Neural crest cell (in vitro differentiated cells): ENCODE data around the gene RSPH6A. TPM values are rescaled to one million over a fixed set of nuclear protein-coding genes. Genes with fewer than 3 reads are reported as not detected.

Source experiments
- DNase-seq: peaks from one replicate; pipeline ENCODE4 v3.0.0; 2021; ENCODE audit warnings: low read depth, mixed read lengths, low spot score
- H3K27ac Mint-ChIP-seq: one replicate; pipeline ENCODE4 v1.8.0; 2021; ENCODE audit warnings: mild to moderate bottlenecking, mixed read lengths; ENCODE audit not compliant: unreplicated experiment
- H3K27me3 Mint-ChIP-seq: 2 replicates; pipeline ENCODE4 v1.8.0; 2021; ENCODE audit warnings: low read depth, mild to moderate bottlenecking, mixed read lengths
- H3K36me3 Mint-ChIP-seq: 2 replicates; pipeline ENCODE4 v1.8.0; 2021; ENCODE audit warnings: low read depth, mild to moderate bottlenecking, mixed read lengths
- H3K4me1 Mint-ChIP-seq: 2 replicates; pipeline ENCODE4 v1.8.0; 2021; ENCODE audit warnings: mixed read lengths
- H3K4me3 Mint-ChIP-seq: one replicate; pipeline ENCODE4 v1.8.0; 2021; ENCODE audit warnings: mild to moderate bottlenecking, mixed read lengths
- H3K9me3 Mint-ChIP-seq: 2 replicates; pipeline ENCODE4 v1.8.0; 2021; ENCODE audit warnings: mixed read lengths
- total RNA-seq: library from RNA; stranded (reverse); gene quantifications from 2 replicates; pipeline ENCODE4 v1.2.1, GENCODE V29; 2021
- TF ChIP-seq, protein P1 (sequence below): fragments of 200-600 bp; sonication (generic); conservative IDR thresholded peaks from 2 replicates; pipeline ENCODE4 v1.5.0; 2021; ENCODE audit warnings: antibody characterized with exemption, mild to moderate bottlenecking

Gene RSPH6A
- total RNA-seq, 1 donor from 2014 or later, result 0.44 TPM

DNA sequence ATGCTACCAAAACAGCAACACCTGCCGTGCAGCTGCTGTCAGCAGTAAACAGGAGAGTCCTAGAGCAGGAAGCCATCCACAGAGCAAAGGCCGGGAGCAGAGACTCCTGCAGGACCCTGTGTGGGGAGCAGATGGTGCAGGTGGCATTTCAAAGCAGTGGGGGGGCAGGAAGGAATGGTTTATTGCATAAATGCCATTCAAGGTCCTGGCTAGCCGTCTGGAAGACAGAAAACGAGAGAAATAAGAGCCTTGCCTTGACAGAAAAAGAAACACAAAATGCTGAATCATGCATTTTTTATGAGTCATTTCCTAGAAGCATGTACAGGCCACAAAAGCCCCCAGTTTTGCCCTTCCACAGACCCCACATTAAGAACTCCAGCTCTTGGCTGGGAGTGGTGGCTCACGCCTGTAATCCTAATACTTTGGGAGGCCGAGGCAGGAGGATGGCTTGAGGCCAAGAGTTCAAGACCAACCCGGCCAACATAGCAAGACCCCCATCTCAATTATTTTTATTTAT lies 5.4 kb downstream of the RSPH6A start:
- Mint-ChIP-seq H3K4me1 (peaks cover 5% of the 10 kb centered on the region), H3K27me3 (no peaks in the 10 kb centered on the region), H3K36me3 (no peaks in the 10 kb centered on the region), H3K27ac (peak overlapping the region; percentile 83), H3K9me3 (no peaks in the 10 kb centered on the region), H3K4me3 (no peak overlapping the region)
- TF ChIP-seq, protein P1, sequence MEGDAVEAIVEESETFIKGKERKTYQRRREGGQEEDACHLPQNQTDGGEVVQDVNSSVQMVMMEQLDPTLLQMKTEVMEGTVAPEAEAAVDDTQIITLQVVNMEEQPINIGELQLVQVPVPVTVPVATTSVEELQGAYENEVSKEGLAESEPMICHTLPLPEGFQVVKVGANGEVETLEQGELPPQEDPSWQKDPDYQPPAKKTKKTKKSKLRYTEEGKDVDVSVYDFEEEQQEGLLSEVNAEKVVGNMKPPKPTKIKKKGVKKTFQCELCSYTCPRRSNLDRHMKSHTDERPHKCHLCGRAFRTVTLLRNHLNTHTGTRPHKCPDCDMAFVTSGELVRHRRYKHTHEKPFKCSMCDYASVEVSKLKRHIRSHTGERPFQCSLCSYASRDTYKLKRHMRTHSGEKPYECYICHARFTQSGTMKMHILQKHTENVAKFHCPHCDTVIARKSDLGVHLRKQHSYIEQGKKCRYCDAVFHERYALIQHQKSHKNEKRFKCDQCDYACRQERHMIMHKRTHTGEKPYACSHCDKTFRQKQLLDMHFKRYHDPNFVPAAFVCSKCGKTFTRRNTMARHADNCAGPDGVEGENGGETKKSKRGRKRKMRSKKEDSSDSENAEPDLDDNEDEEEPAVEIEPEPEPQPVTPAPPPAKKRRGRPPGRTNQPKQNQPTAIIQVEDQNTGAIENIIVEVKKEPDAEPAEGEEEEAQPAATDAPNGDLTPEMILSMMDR, result no peak
- no peak for DNase-seq

DNA sequence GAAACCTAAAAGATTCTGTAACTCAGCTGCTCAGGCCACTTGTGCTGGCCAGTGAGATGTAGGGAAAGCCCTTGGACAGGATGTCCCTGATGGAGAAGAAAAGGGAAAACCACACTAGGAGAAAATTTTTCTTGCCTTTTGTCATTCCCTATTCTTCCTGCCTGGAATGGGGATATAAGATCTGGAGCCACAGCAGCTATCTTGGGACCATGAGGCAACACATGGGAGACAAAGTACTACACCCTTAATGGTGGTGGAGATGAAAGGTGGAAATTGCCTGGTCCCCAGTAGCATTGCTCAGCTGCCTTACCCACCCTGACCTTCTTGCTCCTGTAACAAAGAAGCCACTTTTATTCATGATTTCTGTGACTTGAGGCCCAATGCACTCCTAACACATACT lies 9.4 kb downstream of the RSPH6A start:
- TF ChIP-seq, protein P1, result no peak
- H3K9me3 Mint-ChIP-seq, result no peaks in the 10 kb centered on the region
- peaks cover 5% of the 10 kb centered on the region for H3K4me1 Mint-ChIP-seq
- no peak overlapping the region for H3K4me3 Mint-ChIP-seq
- no peaks in the 10 kb centered on the region for H3K27me3 Mint-ChIP-seq
- DNase-seq, result no peak
- no peak overlapping the region for H3K27ac Mint-ChIP-seq
- no peaks in the 10 kb centered on the region for H3K36me3 Mint-ChIP-seq

DNA sequence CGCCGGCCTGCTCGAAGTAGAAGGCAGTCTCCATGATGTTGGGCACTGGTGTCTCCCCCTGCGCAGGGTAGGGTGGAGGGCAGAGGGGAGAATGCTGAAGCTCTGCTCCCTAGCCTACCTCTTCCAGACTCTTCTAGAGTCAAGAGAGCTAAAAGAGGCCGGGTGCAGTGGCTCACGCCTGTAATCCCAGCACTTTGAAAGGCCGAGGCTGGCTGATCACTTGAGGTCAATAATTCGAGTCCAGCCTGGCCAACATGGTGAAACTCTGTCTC lies 10.2 kb downstream of the RSPH6A start:
- H3K9me3 Mint-ChIP-seq, result no peaks in the 10 kb centered on the region
- no peaks in the 10 kb centered on the region for H3K27me3 Mint-ChIP-seq

DNA sequence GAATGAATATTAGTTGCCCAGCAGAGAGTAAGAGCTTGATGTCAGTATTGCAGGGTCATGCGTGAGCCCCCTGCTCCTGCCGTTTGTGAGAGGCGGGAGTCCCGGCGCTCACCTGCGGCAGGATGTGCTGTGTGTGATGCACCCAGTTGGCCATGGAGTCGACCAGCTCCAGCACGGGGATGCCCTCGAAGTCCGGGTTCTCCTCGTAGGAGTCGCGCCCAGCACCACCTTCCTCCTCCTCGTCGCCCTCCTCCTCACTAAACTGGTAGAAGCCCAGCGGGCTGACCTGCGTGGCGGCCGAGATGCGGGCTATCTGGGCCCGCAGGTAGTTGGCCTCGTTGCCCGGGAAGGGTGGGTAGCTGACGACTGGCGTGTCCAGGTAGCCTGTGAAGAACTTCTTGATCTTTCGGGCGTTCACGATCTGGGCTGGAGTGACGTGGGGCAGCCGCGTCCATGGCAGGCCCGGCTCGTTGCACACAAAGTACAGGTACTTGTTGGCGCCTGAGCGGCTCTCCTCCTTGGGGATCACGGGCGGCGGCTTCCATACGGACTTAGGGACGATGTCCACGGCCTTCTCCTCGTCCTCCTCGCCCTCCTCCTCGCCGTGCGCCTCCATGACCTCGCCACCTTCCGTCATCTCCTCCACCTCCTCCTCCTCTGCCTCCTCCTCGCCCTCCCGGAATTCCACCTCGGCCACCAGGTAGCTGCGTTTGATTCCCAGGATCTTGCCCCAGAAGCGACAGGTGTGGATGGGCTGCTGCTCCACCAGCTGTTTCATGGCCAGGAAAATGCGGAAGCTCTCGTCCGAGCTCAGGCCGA lies 10.8 kb downstream of the RSPH6A start:
- Mint-ChIP-seq H3K9me3 (no peaks in the 10 kb centered on the region), H3K27me3 (no peaks in the 10 kb centered on the region), H3K4me3 (no peak overlapping the region), H3K27ac (no peak overlapping the region), H3K36me3 (no peaks in the 10 kb centered on the region), H3K4me1 (peaks cover under 1% of the 10 kb centered on the region)
- no peak for DNase-seq
- TF ChIP-seq, protein P1, result no peak

More for the DNA sequence above, 10.2 kb downstream of the RSPH6A start:
- no peak overlapping the region for H3K27ac Mint-ChIP-seq
- TF ChIP-seq, protein P1, result no peak
- no peak for DNase-seq
- H3K36me3 Mint-ChIP-seq, result no peaks in the 10 kb centered on the region
- H3K4me3 Mint-ChIP-seq, result no peak overlapping the region
- H3K4me1 Mint-ChIP-seq, result peaks cover 5% of the 10 kb centered on the region

DNA sequence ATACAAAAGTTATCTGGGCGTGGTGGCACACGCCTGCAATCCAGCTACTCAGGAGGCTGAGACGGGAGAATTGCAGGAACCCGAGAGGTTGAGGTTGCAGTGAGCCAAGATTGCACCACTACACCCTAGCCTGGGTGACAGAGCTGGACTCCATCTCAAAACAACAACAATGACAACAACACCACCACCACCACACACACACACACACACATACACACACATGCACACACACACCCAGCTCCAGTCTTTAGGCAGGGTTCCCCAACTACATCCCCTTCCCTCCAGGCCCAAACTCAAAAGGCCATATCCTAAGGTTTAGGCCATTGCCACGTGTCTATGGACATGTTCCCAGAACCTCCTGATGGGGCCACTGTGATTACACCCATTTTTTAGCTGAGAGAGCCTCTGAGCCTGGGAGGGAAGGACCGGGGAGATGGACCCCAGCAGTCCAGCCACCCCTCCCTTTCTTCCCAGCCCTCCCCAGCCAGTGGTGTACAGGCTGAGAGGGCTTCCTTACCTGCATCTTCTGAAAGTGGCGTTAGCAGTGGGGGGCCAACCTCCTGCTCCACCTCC lies 13.4 kb downstream of the RSPH6A start:
- Mint-ChIP-seq H3K4me3 (no peak overlapping the region), H3K27me3 (no peaks in the 10 kb centered on the region), H3K27ac (peak overlapping the region; percentile 94), H3K36me3 (no peaks in the 10 kb centered on the region), H3K4me1 (peaks cover 6% of the 10 kb centered on the region), H3K9me3 (no peaks in the 10 kb centered on the region)
- DNase-seq, result no peak
- TF ChIP-seq, protein P1, result no peak
